DMS114 treated with DMSO at 0.1 percent for 48 hours (cell line): Measurements from ENCODE around the gene ASXL2.
"Not testable (repeated sequence)": the region's sequence is repeated elsewhere in the genome, so short reads cannot be mapped to it uniquely, and the experiment has no call there.

Source experiments
- DNase-seq: peaks from one replicate; lab custom pipeline; 2025; ENCODE audit not compliant: unreplicated experiment; lab: John Stamatoyannopoulos, UW

Gene ASXL2

GRCh38 chr2:25894135-25894830, 16.0 kb upstream of the ASXL2 start:
- no peak for DNase-seq

- no peak for DNase-seq
These were observed 13.4 kb upstream of the ASXL2 start for GRCh38 chr2:25891672-25892071.

- no peak for DNase-seq
These were observed 9.4 kb upstream of the ASXL2 start for GRCh38 chr2:25887624-25888242.

GRCh38 chr2:25885933-25886332, 7.6 kb upstream of the ASXL2 start:
- no peak for DNase-seq

GRCh38 chr2:25881764-25882163, 3.5 kb upstream of the ASXL2 start:
- no peak for DNase-seq

GRCh38 chr2:25879133-25879730, 945 bp upstream of the ASXL2 start:
- no peak for DNase-seq

- DNase-seq: peak; percentile 62
These were observed 591 bp downstream of the ASXL2 start for GRCh38 chr2:25877431-25878360.

GRCh38 chr2:25872134-25872533, 6.2 kb downstream of the ASXL2 start:
- DNase-seq: no peak

- DNase-seq: no peak
These were observed 10.8 kb downstream of the ASXL2 start for GRCh38 chr2:25867396-25868003.

- no peak for DNase-seq
These were observed 21.9 kb downstream of the ASXL2 start for GRCh38 chr2:25856377-25856776.

GRCh38 chr2:25855065-25855464, 23.2 kb downstream of the ASXL2 start:
- DNase-seq: no peak

- no peak for DNase-seq
These were observed 23.7 kb downstream of the ASXL2 start for GRCh38 chr2:25854613-25855012.

- DNase-seq: no peak
These were observed 25.1 kb downstream of the ASXL2 start for GRCh38 chr2:25853038-25853638.

- DNase-seq: peak; percentile 71
These were observed 26.4 kb downstream of the ASXL2 start for GRCh38 chr2:25851740-25852503.

- DNase-seq: not testable (repeated sequence)
These were observed 27.9 kb downstream of the ASXL2 start for GRCh38 chr2:25850400-25850799.

- not testable (repeated sequence) for DNase-seq
These were observed 28.9 kb downstream of the ASXL2 start for GRCh38 chr2:25849350-25849749.

- no peak for DNase-seq
These were observed 32.3 kb downstream of the ASXL2 start for GRCh38 chr2:25845843-25846505.

GRCh38 chr2:25844089-25844488, 34.2 kb downstream of the ASXL2 start:
- DNase-seq: no peak

GRCh38 chr2:25842155-25842554, 36.1 kb downstream of the ASXL2 start:
- no peak for DNase-seq
